Heart left ventricle (tissue), 13 donors: ENCODE results near the gene ICAM3.

Experiments
- POLR2A ChIP-seq, 2 donors: fragments of 450-650 bp; IDR thresholded peaks; one replicate each; pipeline ENCODE4 v1.6.1; 2017; ENCODE audit warnings: antibody characterized with exemption in 2 of 2, mild to moderate bottlenecking in 2 of 2, moderate library complexity in 2 of 2
- TF ChIP-seq, protein P1 (sequence below), 12 donors: fragments of 200-600 bp; sonication (generic) in 4 of 12; IDR thresholded peaks; one replicate each; pipeline versions ENCODE4 v1.5.0 to v1.8.0; 2018 to 2022; ENCODE audit warnings: antibody characterized with exemption in 12 of 12, mild to moderate bottlenecking in 5 of 12
- donor health status: ischemic (EF 13 %, LVEDD 7.1; RV severe dilation, severe dysfunction).
- donor health status: DM: no; HTN: yes; CAD: no.
- donor health status: DM: no; HTN: no; CAD: no.
- donor health status: ischemic (EF 25% LVEDD 6.9; RV normal size, moderate dysfunction).
- donor health status: ischemic (EF 25% LVEDD 5.7; RV mildly dilated, moderate dysfunction).
- donor health status: ischemic (EF 35%, LVEDD 5.7; RV mildly dilated, moderate dysfunction).
- donor health status: nonischemic (EF 11% LVEDD 7.7; RV severe dilation, severe dysfunction).
- donor health status: DM: yes; HTN: yes; CAD: no.
- donor health status: PGD.
- donor health status: ischemic (EF 29% LVEDD 5.4; RV normal size, mild dysfunction).
- donor health status: nonischemic (EF 23%, LVEDD 6.1; RV moderate dilation, normal function).

- no peak for TF ChIP-seq POLR2A (IDR thresholded peaks at IDR 0.05)
- TF ChIP-seq, protein P1, sequence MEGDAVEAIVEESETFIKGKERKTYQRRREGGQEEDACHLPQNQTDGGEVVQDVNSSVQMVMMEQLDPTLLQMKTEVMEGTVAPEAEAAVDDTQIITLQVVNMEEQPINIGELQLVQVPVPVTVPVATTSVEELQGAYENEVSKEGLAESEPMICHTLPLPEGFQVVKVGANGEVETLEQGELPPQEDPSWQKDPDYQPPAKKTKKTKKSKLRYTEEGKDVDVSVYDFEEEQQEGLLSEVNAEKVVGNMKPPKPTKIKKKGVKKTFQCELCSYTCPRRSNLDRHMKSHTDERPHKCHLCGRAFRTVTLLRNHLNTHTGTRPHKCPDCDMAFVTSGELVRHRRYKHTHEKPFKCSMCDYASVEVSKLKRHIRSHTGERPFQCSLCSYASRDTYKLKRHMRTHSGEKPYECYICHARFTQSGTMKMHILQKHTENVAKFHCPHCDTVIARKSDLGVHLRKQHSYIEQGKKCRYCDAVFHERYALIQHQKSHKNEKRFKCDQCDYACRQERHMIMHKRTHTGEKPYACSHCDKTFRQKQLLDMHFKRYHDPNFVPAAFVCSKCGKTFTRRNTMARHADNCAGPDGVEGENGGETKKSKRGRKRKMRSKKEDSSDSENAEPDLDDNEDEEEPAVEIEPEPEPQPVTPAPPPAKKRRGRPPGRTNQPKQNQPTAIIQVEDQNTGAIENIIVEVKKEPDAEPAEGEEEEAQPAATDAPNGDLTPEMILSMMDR (IDR thresholded peaks at IDR 0.05) = no peak
Observed at GRCh38 chr19:10339977-10340376, 553 bp upstream of the ICAM3 start.
